Lower leg skin (tissue), 4 donors: ENCODE data around the gene VWCE. TPM values are rescaled to one million over a fixed set of nuclear protein-coding genes. Genes with fewer than 3 reads are reported as not detected.

Source experiments
- DNase-seq, 2 donors: peaks; one replicate each; pipeline ENCODE4 v3.0.0-alpha.2; 2019; ENCODE audit warnings: low spot score in 2 of 2
- H3K4me3 ChIP-seq: fragments of 200-600 bp; sonication (generic); 2 replicates; pipeline ENCODE4 v1.5.1; 2017; ENCODE audit warnings: mild to moderate bottlenecking, low read depth; ENCODE audit not compliant: poor library complexity, severe bottlenecking
- CTCF ChIP-seq, 3 donors: fragments of 450-650 bp; IDR thresholded peaks; one replicate each; pipeline ENCODE4 v1.5.1; 2016; ENCODE audit warnings: antibody characterized with exemption in 3 of 3, mild to moderate bottlenecking in 3 of 3, moderate library complexity in 2 of 3
- POLR2A ChIP-seq, 2 donors: fragments of 450-650 bp; IDR thresholded peaks; one replicate each; pipeline ENCODE4 v1.6.1; 2016 to 2017; ENCODE audit warnings: antibody characterized with exemption in 2 of 2, mild to moderate bottlenecking in 1 of 2, moderate library complexity in 1 of 2
- WGBS, 2 donors: methylation state at CpG; one replicate each; pipeline ENCODE4 v1.1.5; 2018; 5-methylcytosine and 5-hydroxymethylcytosine counted together
- intact Hi-C: fragments of 100-400 bp; cut with DNase I; formaldehyde crosslinking; loops from one replicate; pipeline ENCODE4 v1.15.0; 2023; ENCODE audit warnings: low total_unique reads
- total RNA-seq, 4 donors: library from RNA; depleted of rRNA; stranded (reverse); fragments of >200 nt; gene quantifications; one replicate each; pipeline ENCODE4 v1.1.0, GENCODE V29; 2016

VWCE gene
- total RNA-seq, 4 donors from 2014 or later = 0.22 to 0.68 TPM; not detected in 2

- WGBS, 2 donors = 0 to 1% methylated on average over 33 to 58 of the region's 60 CpGs
- H3K4me3 ChIP-seq = peak overlapping the region; percentile 33
- DNase-seq = peak in 1 of 2 donors; percentile 90
- intact Hi-C loops = no loop called here
- TF ChIP-seq POLR2A (IDR thresholded peaks at IDR 0.05) (no peak), CTCF (IDR thresholded peaks at IDR 0.05) (no peak)
Observed at GRCh38 chr11:61293867-61294716, 1.0 kb downstream of the VWCE start.

DNA sequence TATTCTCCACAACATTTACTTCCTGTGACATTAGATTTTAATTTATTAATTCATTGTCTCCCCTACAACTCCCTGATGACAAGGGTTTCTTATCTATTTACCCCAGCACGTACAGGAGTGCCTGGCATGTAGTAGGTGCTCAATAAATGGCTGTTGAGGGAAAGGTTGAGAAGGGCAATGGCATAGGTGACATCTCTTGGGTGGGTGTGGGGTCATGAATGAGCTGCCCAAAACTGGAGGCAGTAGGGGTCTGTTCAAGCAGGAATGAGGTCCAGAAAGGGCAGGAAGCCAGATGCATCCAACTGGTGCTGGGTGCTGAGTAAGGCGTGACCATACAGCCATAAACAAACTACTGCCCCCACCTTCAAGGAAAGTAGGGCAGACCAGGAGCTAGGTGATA is 2.8 kb downstream of the VWCE start:
- 94 to 95% methylated on average over 2 of the region's 2 CpGs for WGBS, 2 donors
- TF ChIP-seq CTCF (IDR thresholded peaks at IDR 0.05) (no peak), POLR2A (IDR thresholded peaks at IDR 0.05) (no peak)
- H3K4me3 ChIP-seq = no peak overlapping the region
- no peak for DNase-seq
- intact Hi-C loops = no loop called here

DNA sequence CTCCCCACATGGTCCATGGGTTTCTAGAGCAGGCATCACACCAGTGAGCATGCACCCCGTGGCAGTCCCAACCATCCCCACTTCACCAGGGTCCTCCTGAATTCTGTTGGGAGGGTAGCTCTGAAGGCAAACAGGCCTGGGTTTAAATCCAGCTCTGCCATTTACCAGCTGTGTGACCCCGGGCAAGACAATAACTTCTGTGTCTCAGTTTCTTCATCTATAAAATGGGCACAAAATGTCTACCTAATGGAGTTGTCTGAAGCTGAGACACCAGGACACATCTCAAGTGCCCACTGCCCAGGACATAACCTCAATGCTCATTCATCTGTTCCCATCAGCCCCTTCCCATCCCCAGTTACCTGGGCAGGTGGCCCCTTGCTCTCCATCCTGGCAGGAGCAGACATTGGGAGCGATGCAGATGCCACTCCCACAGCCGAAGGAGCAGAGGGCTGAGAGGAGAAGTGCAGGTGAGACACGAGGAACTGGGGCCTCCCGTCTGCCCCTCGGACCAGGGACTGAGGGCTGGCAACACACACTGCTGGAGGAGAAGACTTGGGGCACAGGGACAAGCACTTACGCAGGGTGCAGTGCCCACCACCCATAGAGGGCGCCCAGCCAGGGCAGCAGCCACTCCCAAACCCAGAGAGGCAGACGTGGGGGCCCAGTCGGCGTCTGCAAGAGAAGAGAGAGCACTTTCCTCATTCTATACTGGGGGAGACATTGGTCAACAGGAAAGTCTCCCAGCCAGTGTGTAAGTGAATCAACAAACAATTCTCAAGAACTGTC is 4.0 kb downstream of the VWCE start:
- 89 to 92% methylated on average over 12 of the region's 12 CpGs for WGBS, 2 donors
- H3K4me3 ChIP-seq = no peak overlapping the region
- TF ChIP-seq POLR2A (IDR thresholded peaks at IDR 0.05) = no peak
- TF ChIP-seq CTCF (IDR thresholded peaks at IDR 0.05) = no peak
- intact Hi-C loops = no loop called here
- DNase-seq = no peak

- intact Hi-C loops = no loop called here
- no peak overlapping the region for H3K4me3 ChIP-seq
- 60 to 67% methylated on average over 14 of the region's 14 CpGs for WGBS, 2 donors
- DNase-seq = no peak
- TF ChIP-seq CTCF (IDR thresholded peaks at IDR 0.05) = no peak
- no peak for TF ChIP-seq POLR2A (IDR thresholded peaks at IDR 0.05)
Observed at GRCh38 chr11:61287338-61287977, 7.7 kb downstream of the VWCE start.

DNA sequence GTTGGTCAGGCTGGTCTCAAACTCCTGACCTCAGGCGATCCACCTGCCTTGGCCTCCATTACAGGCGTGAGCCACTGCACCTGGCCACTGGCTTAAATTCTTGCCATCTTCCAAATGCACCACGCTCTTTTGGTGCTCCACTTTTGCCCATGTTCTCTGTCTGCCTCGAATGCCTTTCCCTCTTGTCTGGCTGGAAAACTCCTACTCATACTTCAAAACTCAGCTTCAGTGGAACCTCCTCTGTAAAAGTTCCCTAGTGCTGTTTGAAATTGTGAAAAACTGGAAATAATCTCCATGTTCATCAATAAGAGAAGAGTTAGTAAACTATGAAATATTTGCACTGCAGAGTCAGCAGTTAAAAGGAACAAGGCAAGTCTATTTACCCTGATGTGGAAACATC is 11.5 kb downstream of the VWCE start:
- WGBS, 2 donors = 94 to 95% methylated on average over 4 of the region's 4 CpGs
- intact Hi-C loops = no loop called here
- DNase-seq = no peak
- no peak for TF ChIP-seq CTCF (IDR thresholded peaks at IDR 0.05)
- no peak overlapping the region for H3K4me3 ChIP-seq
